ENCODE results near the gene NHS. TPM values are rescaled to one million over a fixed set of nuclear protein-coding genes. Genes with fewer than 3 reads are reported as not detected.

Gene NHS
- total and polyA plus RNA-seq, 2 of the 13 experiments (the other 11 are each of a cell fraction or from before 2014, with no cell fraction given) = 0.02 TPM; not detected in 1

DNA sequence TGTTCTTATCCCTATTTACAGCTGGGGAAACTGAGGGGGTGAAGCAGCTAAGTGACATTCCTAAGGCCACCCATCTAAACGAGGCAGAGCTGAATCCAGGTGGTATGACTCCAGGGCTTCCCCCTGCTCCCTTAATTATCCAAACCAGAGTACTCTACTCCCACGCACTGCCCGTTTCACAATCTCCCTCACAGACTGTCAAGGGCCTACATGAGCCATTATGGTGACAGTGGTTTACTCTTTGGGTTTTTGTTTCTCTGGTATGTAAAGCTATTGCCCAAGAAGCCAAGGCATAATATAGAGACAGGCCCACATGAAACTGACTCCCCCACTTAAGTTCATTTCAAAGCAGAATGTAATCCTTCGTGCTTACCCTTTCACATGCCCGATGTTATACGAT, 95.1 kb downstream of the NHS start:
- Histone ChIP-seq H3K27ac (ENCODE audit: extremely low read length, insufficient read depth, low read length) (no peak overlapping the region), H2AFZ (ENCODE audit: low read length) (no peak overlapping the region), H3K36me3 (replicated peaks in 1 of 2; ENCODE audit: control insufficient read depth in 1 of 2, insufficient read depth in 2 of 2, low read length in 2 of 2) (no peaks in the 10 kb centered on the region), H3K4me3 (replicated peaks in 1 of 3; ENCODE audit: insufficient read depth in 1 of 3, low read depth in 2 of 3, low read length in 3 of 3) (no peak overlapping the region), H4K20me1 (ENCODE audit: insufficient read depth, low read length) (no peaks in the 10 kb centered on the region), H3K79me2 (ENCODE audit: insufficient read depth, low read length) (no peaks in the 10 kb centered on the region), H3K4me2 (ENCODE audit: low read depth, low read length) (no peak overlapping the region), H3K4me1 (ENCODE audit: insufficient read depth, low read length) (no peaks in the 10 kb centered on the region), H3K27me3 (ENCODE audit: control insufficient read depth in 1 of 2, insufficient read depth in 2 of 2, low read length in 2 of 2) (no peaks in the 10 kb centered on the region), H3K9me3 (ENCODE audit: low read length) (no peaks in the 10 kb centered on the region), H3K9ac (ENCODE audit: insufficient read depth, low read depth, low read length) (no peak overlapping the region)
- TF ChIP-seq CREB1 (IDR thresholded peaks at IDR 0.05) (no peak), CREB1 (CRISPR knock-in tag; IDR thresholded peaks at IDR 0.05) (no peak), ZNF496 (CRISPR knock-in tag; IDR thresholded peaks at IDR 0.05; ENCODE audit: insufficient replicate concordance) (no peak), TCF7L2 (IDR thresholded peaks at IDR 0.05; ENCODE audit: low read depth, low read length) (no peak), MEF2D (CRISPR knock-in tag; IDR thresholded peaks at IDR 0.05) (no peak), ZNF747 (CRISPR knock-in tag; IDR thresholded peaks at IDR 0.05; ENCODE audit: borderline replicate concordance) (no peak), CAMTA2 (CRISPR knock-in tag; IDR thresholded peaks at IDR 0.05; ENCODE audit: borderline replicate concordance) (no peak), ZNF569 (CRISPR knock-in tag; IDR thresholded peaks at IDR 0.05; ENCODE audit: borderline replicate concordance) (no peak), CHD4 (IDR thresholded peaks at IDR 0.05; ENCODE audit: borderline replicate concordance, low read length) (no peak), TBP (CRISPR knock-in tag; IDR thresholded peaks at IDR 0.05) (no peak), RCOR2 (CRISPR knock-in tag; IDR thresholded peaks at IDR 0.05) (no peak)
- TF ChIP-seq, protein P1, sequence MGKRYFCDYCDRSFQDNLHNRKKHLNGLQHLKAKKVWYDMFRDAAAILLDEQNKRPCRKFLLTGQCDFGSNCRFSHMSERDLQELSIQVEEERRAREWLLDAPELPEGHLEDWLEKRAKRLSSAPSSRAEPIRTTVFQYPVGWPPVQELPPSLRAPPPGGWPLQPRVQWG (CRISPR knock-in tag; IDR thresholded peaks at IDR 0.05; ENCODE audit: borderline replicate concordance, low read depth) = no peak
- TF ChIP-seq, protein P2, sequence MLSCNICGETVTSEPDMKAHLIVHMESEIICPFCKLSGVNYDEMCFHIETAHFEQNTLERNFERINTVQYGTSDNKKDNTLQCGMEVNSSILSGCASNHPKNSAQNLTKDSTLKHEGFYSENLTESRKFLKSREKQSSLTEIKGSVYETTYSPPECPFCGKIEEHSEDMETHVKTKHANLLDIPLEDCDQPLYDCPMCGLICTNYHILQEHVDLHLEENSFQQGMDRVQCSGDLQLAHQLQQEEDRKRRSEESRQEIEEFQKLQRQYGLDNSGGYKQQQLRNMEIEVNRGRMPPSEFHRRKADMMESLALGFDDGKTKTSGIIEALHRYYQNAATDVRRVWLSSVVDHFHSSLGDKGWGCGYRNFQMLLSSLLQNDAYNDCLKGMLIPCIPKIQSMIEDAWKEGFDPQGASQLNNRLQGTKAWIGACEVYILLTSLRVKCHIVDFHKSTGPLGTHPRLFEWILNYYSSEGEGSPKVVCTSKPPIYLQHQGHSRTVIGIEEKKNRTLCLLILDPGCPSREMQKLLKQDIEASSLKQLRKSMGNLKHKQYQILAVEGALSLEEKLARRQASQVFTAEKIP (CRISPR knock-in tag; IDR thresholded peaks at IDR 0.05; ENCODE audit: borderline replicate concordance) = no peak
- TF ChIP-seq, protein P3, sequence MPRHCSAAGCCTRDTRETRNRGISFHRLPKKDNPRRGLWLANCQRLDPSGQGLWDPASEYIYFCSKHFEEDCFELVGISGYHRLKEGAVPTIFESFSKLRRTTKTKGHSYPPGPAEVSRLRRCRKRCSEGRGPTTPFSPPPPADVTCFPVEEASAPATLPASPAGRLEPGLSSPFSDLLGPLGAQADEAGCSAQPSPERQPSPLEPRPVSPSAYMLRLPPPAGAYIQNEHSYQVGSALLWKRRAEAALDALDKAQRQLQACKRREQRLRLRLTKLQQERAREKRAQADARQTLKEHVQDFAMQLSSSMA (CRISPR knock-in tag; IDR thresholded peaks at IDR 0.05) = no peak
- intact Hi-C loops (cut with micrococcal nuclease; ENCODE audit: unreplicated experiment) (no loop called here), in situ Hi-C loops (cut with HindIII; ENCODE audit: extremely low pct_ligation_motif_present, low pct_unique_long_range_greater_than_20kb) (no loop called here)
- WGBS (ENCODE audit: low lambda C conversion rate) = 58% methylated on average over 5 of the region's 6 CpGs
- no TSS peak for BruUV-seq (replicated peaks)
- no peak for ATAC-seq
- ChIA-PET CTCF (ENCODE audit: low intra/inter-chr PET ratio, low total read pairs) (no interaction called here), POLR2A (no interaction called here)
- no peak for FAIRE-seq
- DNase-seq (ENCODE audit: low spot score) = no peak
